Right lobe of liver (tissue), 6 donors: ENCODE data around the gene OR13J1. TPM values are rescaled to one million over a fixed set of nuclear protein-coding genes. Genes with fewer than 3 reads are reported as not detected.

ENCODE experiments used
- ATAC-seq, 4 donors: fragments of 200-7000 bp; cut with Tn5 transposase; one replicate each; pipeline ENCODE4 v1.9.1; 2020; ENCODE audit warnings: mild to moderate bottlenecking in 4 of 4, moderate library complexity in 4 of 4
- DNase-seq, 3 donors: peaks; one replicate each; pipeline ENCODE4 v3.0.0-alpha.2; 2020
- H3K27ac ChIP-seq, 3 donors: fragments of 200-600 bp; one replicate each; pipeline ENCODE4 v1.8.0; 2022
- H3K27me3 ChIP-seq, 2 donors: fragments of 200-600 bp; one replicate each; pipeline ENCODE4 v1.8.0; 2022
- H3K36me3 ChIP-seq, 4 donors: fragments of 200-600 bp; sonication (generic) in 1 of 4; one replicate each; pipeline versions ENCODE4 v1.5.1 to v1.8.0; 2017 to 2022; ENCODE audit warnings: control low read depth in 1 of 4
- H3K4me1 ChIP-seq, 4 donors: fragments of 200-600 bp; sonication (generic) in 1 of 4; one replicate each; pipeline versions ENCODE4 v1.5.1 to v1.8.0; 2017 to 2022; ENCODE audit warnings: control low read depth in 1 of 4
- H3K4me3 ChIP-seq, 3 donors: fragments of 200-600 bp; one replicate each; pipeline ENCODE4 v1.8.0; 2022
- H3K9me3 ChIP-seq, 4 donors: fragments of 200-600 bp; sonication (generic) in 1 of 4; one replicate each; pipeline versions ENCODE4 v1.5.1 to v1.8.0; 2017 to 2022; ENCODE audit warnings: control low read depth in 1 of 4
- POLR2A ChIP-seq: fragments of 450-650 bp; IDR thresholded peaks from one replicate; pipeline ENCODE4 v1.6.1; 2017; ENCODE audit warnings: antibody characterized with exemption, mild to moderate bottlenecking
- intact Hi-C, 2 donors: fragments of 100-400 bp; cut with DNase I; formaldehyde crosslinking; loops; one replicate each; pipeline versions ENCODE4 v1.11.2 to v1.14.1; 2022
- total RNA-seq, 6 experiments: library from RNA; depleted of rRNA in 2 of 6; stranded (reverse); fragments of >200 nt in 2 of 6; fragmentation: NEBNext Ultra II Directional in 3 of 6; extraction: Animal tissue kit (Norgen Biotek cat#: 25700) in 3 of 6; gene quantifications; one replicate each; pipeline versions ENCODE4 v1.1.0 to v1.2.4, GENCODE V29; 2016 to 2023
- TF ChIP-seq, protein P1 (sequence below), 4 donors: fragments of 200-600 bp in 3 of 4; fragments of 450-650 bp in 1 of 4; IDR thresholded peaks; one replicate each; pipeline versions ENCODE4 v1.5.1 to v1.8.0; 2016 to 2022; ENCODE audit warnings: antibody characterized with exemption in 4 of 4, mild to moderate bottlenecking in 2 of 4
- donor health status: DM: no; HTN: yes; CAD: no.
- donor health status: DM: no; HTN: no; CAD: no.
- donor health status: DM: no; HTN: no; CAD: no.
- donor health status: DM: no; HTN: yes; CAD: no.
- donor health status: DM: no; HTN: yes; CAD: no.

OR13J1 gene
- total RNA-seq, 6 experiments from 2014 or later, result not detected

DNA sequence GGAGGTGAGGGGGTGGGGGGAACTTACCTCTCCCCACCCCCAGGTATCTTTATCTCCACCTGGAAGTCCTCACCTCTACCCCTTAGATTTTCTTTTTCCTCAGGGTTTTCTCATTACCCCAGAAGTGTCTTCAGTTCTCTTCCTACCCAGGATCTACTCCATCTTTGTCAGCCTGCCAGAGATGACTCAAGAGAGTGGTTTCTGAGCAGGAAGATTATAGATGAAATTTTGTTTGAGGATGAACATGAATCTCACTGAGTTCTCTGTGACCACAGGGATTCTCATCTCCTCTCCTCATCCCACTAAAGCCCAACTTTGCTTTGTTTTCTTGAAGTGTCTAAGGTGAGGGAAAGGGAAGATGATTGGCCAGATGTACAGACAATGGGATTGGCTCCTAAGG lies 50.1 kb downstream of the OR13J1 start:
- Histone ChIP-seq H3K9me3 (no peaks in the 10 kb centered on the region), H3K27ac (no peak overlapping the region), H3K27me3 (no peaks in the 10 kb centered on the region), H3K36me3 (no peaks in the 10 kb centered on the region), H3K4me3 (no peak overlapping the region), H3K4me1 (no peaks in the 10 kb centered on the region)
- TF ChIP-seq POLR2A, result no peak
- TF ChIP-seq, protein P1, sequence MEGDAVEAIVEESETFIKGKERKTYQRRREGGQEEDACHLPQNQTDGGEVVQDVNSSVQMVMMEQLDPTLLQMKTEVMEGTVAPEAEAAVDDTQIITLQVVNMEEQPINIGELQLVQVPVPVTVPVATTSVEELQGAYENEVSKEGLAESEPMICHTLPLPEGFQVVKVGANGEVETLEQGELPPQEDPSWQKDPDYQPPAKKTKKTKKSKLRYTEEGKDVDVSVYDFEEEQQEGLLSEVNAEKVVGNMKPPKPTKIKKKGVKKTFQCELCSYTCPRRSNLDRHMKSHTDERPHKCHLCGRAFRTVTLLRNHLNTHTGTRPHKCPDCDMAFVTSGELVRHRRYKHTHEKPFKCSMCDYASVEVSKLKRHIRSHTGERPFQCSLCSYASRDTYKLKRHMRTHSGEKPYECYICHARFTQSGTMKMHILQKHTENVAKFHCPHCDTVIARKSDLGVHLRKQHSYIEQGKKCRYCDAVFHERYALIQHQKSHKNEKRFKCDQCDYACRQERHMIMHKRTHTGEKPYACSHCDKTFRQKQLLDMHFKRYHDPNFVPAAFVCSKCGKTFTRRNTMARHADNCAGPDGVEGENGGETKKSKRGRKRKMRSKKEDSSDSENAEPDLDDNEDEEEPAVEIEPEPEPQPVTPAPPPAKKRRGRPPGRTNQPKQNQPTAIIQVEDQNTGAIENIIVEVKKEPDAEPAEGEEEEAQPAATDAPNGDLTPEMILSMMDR (IDR thresholded peaks at IDR 0.05), result no peak
- DNase-seq, result no peak
- ATAC-seq, result no peak
- intact Hi-C loops, result loop anchor here in 1 of 2 donors (10.0 kb wide), 1 partner anchor 65 kb away; no protein-coding TSS in a partner anchor

Other genes starting within 250 kb of the OR13J1 start
- under 1 TPM in 5 of 6 experiments, not detected in 1; 0.18 to 0.58 (median 0.37) TPM for gene SIT1, start 219.5 kb downstream of the OR13J1 start, total RNA-seq
- over 10,000 TPM in 2 of 6 experiments, 1,000 to 10,000 TPM in 4; 1,534 to 17,791 (median 6,650) TPM for gene RMRP, start 212.4 kb downstream of the OR13J1 start, total RNA-seq
- 10 to 100 TPM; 10.0 to 24.2 (median 15.3) TPM for gene CCDC107, start 212.1 kb downstream of the OR13J1 start, total RNA-seq
- gene ARHGEF39, start 205.2 kb downstream of the OR13J1 start, total RNA-seq, result 1 to 10 TPM in 1 of 6 experiments, under 1 TPM in 5; 0.11 to 3.6 (median 0.43) TPM
- 1 to 10 TPM in 1 of 6 experiments, under 1 TPM in 4, not detected in 1; 0.64 to 1.6 (median 0.93) TPM for gene CA9, start 196.5 kb downstream of the OR13J1 start, total RNA-seq
- gene TPM2, start 180.5 kb downstream of the OR13J1 start, total RNA-seq, result 10 to 100 TPM in 4 of 6 experiments, 1 to 10 TPM in 2; 4.7 to 23.3 (median 12.4) TPM
- gene TLN1, start 138.2 kb downstream of the OR13J1 start, total RNA-seq, result 100 to 1,000 TPM; 103 to 168 (median 128) TPM
- 10 to 100 TPM; 12.1 to 35.2 (median 17.8) TPM for gene CREB3, start 137.7 kb downstream of the OR13J1 start, total RNA-seq
- 10 to 100 TPM; 29.5 to 53.7 (median 35.2) TPM for gene GBA2, start 121.2 kb downstream of the OR13J1 start, total RNA-seq
- 10 to 100 TPM in 5 of 6 experiments, 1 to 10 TPM in 1; 9.5 to 13.0 (median 11.4) TPM for gene RGP1, start 121.1 kb downstream of the OR13J1 start, total RNA-seq
- gene MSMP, start 116.1 kb downstream of the OR13J1 start, total RNA-seq, result not detected
- 10 to 100 TPM in 5 of 6 experiments, 1 to 10 TPM in 1; 2.8 to 34.5 (median 13.1) TPM for gene NPR2, start 78.8 kb downstream of the OR13J1 start, total RNA-seq
- gene SPAG8, start 58.1 kb downstream of the OR13J1 start, total RNA-seq, result 1 to 10 TPM in 1 of 6 experiments, under 1 TPM in 2, not detected in 3; 0.42 to 1.3 (median 0.80) TPM
- gene HINT2, start 55.4 kb downstream of the OR13J1 start, total RNA-seq, result 10 to 100 TPM; 46.0 to 86.3 (median 67.1) TPM
- gene FAM221B, start 41.7 kb downstream of the OR13J1 start, total RNA-seq, result not detected
- 1 to 10 TPM; 1.7 to 4.7 (median 3.5) TPM for gene TMEM8B, start 41.2 kb downstream of the OR13J1 start, total RNA-seq
- gene HRCT1, start 35.8 kb upstream of the OR13J1 start, total RNA-seq, result 1 to 10 TPM in 3 of 6 experiments, under 1 TPM in 3; 0.40 to 1.4 (median 0.98) TPM
- gene SPAAR, start 39.1 kb upstream of the OR13J1 start, total RNA-seq, result 1 to 10 TPM in 1 of 6 experiments, under 1 TPM in 5; 0.37 to 1.4 (median 0.84) TPM
- gene OR2S2, start 87.8 kb upstream of the OR13J1 start, total RNA-seq, result not detected
- gene RECK, start 166.5 kb upstream of the OR13J1 start, total RNA-seq, result 1 to 10 TPM; 2.0 to 6.2 (median 2.6) TPM